NB4 (cell line): ENCODE results near the gene MACROD2.

ENCODE experiments used
- POLR2A ChIP-seq: IDR thresholded peaks from 2 replicates; pipeline ENCODE4 v1.6.1; 2011; ENCODE audit warnings: mild to moderate bottlenecking; ENCODE audit not compliant: insufficient read length; ENCODE audit errors: extremely low read depth
- TF ChIP-seq, protein P1 (sequence below): IDR thresholded peaks from one replicate; pipeline ENCODE4 v1.5.1; 2012; ENCODE audit warnings: low read depth, low read length
- TF ChIP-seq, protein P2 (sequence below): IDR thresholded peaks from 2 replicates; pipeline ENCODE4 v1.6.1; 2011; ENCODE audit warnings: low read depth, low read length

DNA sequence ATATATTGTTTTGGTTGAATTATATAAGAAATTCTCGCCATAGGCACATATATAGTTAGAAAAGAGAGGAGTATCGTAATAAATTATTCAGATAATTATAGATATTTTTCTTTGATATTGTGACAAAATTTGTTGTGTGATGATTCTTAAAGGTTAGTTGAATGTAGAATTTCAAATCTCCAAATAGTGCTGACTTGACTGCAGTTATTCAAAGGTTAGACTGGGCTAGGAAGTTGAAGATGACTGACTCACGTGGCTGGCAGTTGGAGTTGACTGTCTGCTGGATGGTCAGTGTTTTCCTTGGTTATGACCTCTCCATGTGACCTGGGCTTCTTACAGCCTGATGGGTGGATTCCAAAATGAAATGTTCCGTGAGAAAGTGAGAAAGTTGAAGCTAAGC lies 286.8 kb downstream of the MACROD2 start:
- TF ChIP-seq POLR2A = no peak
- TF ChIP-seq, protein P1, sequence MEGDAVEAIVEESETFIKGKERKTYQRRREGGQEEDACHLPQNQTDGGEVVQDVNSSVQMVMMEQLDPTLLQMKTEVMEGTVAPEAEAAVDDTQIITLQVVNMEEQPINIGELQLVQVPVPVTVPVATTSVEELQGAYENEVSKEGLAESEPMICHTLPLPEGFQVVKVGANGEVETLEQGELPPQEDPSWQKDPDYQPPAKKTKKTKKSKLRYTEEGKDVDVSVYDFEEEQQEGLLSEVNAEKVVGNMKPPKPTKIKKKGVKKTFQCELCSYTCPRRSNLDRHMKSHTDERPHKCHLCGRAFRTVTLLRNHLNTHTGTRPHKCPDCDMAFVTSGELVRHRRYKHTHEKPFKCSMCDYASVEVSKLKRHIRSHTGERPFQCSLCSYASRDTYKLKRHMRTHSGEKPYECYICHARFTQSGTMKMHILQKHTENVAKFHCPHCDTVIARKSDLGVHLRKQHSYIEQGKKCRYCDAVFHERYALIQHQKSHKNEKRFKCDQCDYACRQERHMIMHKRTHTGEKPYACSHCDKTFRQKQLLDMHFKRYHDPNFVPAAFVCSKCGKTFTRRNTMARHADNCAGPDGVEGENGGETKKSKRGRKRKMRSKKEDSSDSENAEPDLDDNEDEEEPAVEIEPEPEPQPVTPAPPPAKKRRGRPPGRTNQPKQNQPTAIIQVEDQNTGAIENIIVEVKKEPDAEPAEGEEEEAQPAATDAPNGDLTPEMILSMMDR = no peak
- TF ChIP-seq, protein P2, sequence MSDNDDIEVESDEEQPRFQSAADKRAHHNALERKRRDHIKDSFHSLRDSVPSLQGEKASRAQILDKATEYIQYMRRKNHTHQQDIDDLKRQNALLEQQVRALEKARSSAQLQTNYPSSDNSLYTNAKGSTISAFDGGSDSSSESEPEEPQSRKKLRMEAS = no peak
